ENCODE data around the gene XIAP. TPM values are rescaled to one million over a fixed set of nuclear protein-coding genes. Genes with fewer than 3 reads are reported as not detected.

The XIAP gene
- total RNA-seq, 1 experiment from 2014 or later: 47.7 TPM

GRCh38 chrX:123876177-123876576 is 16.3 kb downstream of the XIAP start:
- intact Hi-C loops (cut with micrococcal nuclease; ENCODE audit: unreplicated experiment): no loop called here
- no peak overlapping the region for H3K27ac ChIP-seq
- H3K36me3 ChIP-seq (ENCODE audit: low read depth): peaks cover 16% of the 10 kb centered on the region
- H3K4me3 ChIP-seq: no peak overlapping the region
- peaks cover 14% of the 10 kb centered on the region; the same call in 1 of the 2 replicates for H4K20me1 ChIP-seq (ENCODE audit: insufficient read depth)
- H3K4me1 ChIP-seq (replicated peaks; ENCODE audit: insufficient read depth): peaks cover 29% of the 10 kb centered on the region
- H3K9me3 ChIP-seq (ENCODE audit: insufficient read depth, low read depth): no peaks in the 10 kb centered on the region
- H3K27me3 ChIP-seq (ENCODE audit: insufficient read depth, low read depth): no peaks in the 10 kb centered on the region
- H3K79me2 ChIP-seq (ENCODE audit: low read depth): peaks cover 83% of the 10 kb centered on the region
- ChIA-PET POLR2A (ENCODE audit: unreplicated experiment) (no interaction called here), CTCF (no interaction called here)
- no peak overlapping the region for H3K4me2 ChIP-seq
- H2AFZ ChIP-seq: no peak overlapping the region
- no peak for DNase-seq
- H3F3A ChIP-seq (ENCODE audit: insufficient read depth, low read depth): peaks cover 45% of the 10 kb centered on the region; the same call in 1 of the 2 replicates
- no peaks in the 10 kb centered on the region for H3K9me2 ChIP-seq (ENCODE audit: insufficient read depth)
- no TSS peak for BruUV-seq (replicated peaks)
- TF ChIP-seq CTCF (conservative IDR thresholded peaks at IDR 0.05) (no peak), EZH2 (IDR thresholded peaks at IDR 0.05; ENCODE audit: low read depth) (no peak)

- H3F3A ChIP-seq (ENCODE audit: insufficient read depth, low read depth): peaks cover 50% of the 10 kb centered on the region; the same call in 1 of the 2 replicates
- H3K9me3 ChIP-seq (ENCODE audit: insufficient read depth, low read depth): no peaks in the 10 kb centered on the region
- no peak overlapping the region for H3K4me3 ChIP-seq
- intact Hi-C loops (cut with micrococcal nuclease; ENCODE audit: unreplicated experiment): no loop called here
- CTCF ChIA-PET: no interaction called here
- 0 out of 2 replicates have a peak overlapping the region, but pooled peaks have one; percentile 23 for H3K27ac ChIP-seq
- no peaks in the 10 kb centered on the region for H3K9me2 ChIP-seq (ENCODE audit: insufficient read depth)
- DNase-seq: no peak
- H2AFZ ChIP-seq: no peak overlapping the region
- peaks cover 79% of the 10 kb centered on the region for H3K79me2 ChIP-seq (ENCODE audit: low read depth)
- no peak overlapping the region for H3K4me2 ChIP-seq
- TF ChIP-seq CTCF (conservative IDR thresholded peaks at IDR 0.05): no peak
- no peak for TF ChIP-seq EZH2 (IDR thresholded peaks at IDR 0.05; ENCODE audit: low read depth)
- H3K27me3 ChIP-seq (ENCODE audit: insufficient read depth, low read depth): no peaks in the 10 kb centered on the region
- H4K20me1 ChIP-seq (ENCODE audit: insufficient read depth): peaks cover 9% of the 10 kb centered on the region; the same call in 1 of the 2 replicates
- peaks cover 36% of the 10 kb centered on the region for H3K4me1 ChIP-seq (replicated peaks; ENCODE audit: insufficient read depth)
- peaks cover 17% of the 10 kb centered on the region for H3K36me3 ChIP-seq (ENCODE audit: low read depth)
- no TSS peak for BruUV-seq (replicated peaks)
- POLR2A ChIA-PET (ENCODE audit: unreplicated experiment): no interaction called here
Observed at GRCh38 chrX:123876844-123877243, 17.0 kb downstream of the XIAP start.

- no peak overlapping the region for H3K4me3 ChIP-seq
- no peak overlapping the region for H2AFZ ChIP-seq
- no peak for TF ChIP-seq CTCF (conservative IDR thresholded peaks at IDR 0.05)
- no peak for TF ChIP-seq EZH2 (IDR thresholded peaks at IDR 0.05; ENCODE audit: low read depth)
- H3K27ac ChIP-seq: no peak overlapping the region
- intact Hi-C loops (cut with micrococcal nuclease; ENCODE audit: unreplicated experiment): no loop called here
- H3K36me3 ChIP-seq (ENCODE audit: low read depth): peaks cover 20% of the 10 kb centered on the region
- H3K9me3 ChIP-seq (ENCODE audit: insufficient read depth, low read depth): no peaks in the 10 kb centered on the region
- peaks cover 43% of the 10 kb centered on the region for H3K4me1 ChIP-seq (replicated peaks; ENCODE audit: insufficient read depth)
- H4K20me1 ChIP-seq (ENCODE audit: insufficient read depth): peaks cover 10% of the 10 kb centered on the region; the same call in 1 of the 2 replicates
- H3K79me2 ChIP-seq (ENCODE audit: low read depth): peaks cover 74% of the 10 kb centered on the region
- ChIA-PET POLR2A (ENCODE audit: unreplicated experiment) (interaction anchor here (0.5 kb wide), 1 partner anchor 125 kb away, joined by 7 read pairs; no protein-coding TSS in a partner anchor), CTCF (no interaction called here)
- BruUV-seq (replicated peaks): no TSS peak
- H3K9me2 ChIP-seq (ENCODE audit: insufficient read depth): no peaks in the 10 kb centered on the region
- no peak for DNase-seq
- no peaks in the 10 kb centered on the region for H3K27me3 ChIP-seq (ENCODE audit: insufficient read depth, low read depth)
- H3K4me2 ChIP-seq: no peak overlapping the region
- peaks cover 62% of the 10 kb centered on the region; the same call in 1 of the 2 replicates for H3F3A ChIP-seq (ENCODE audit: insufficient read depth, low read depth)
Observed at GRCh38 chrX:123878252-123878721, 18.4 kb downstream of the XIAP start.

All from PC-9 (cell line).